Activated naive CD8-positive, alpha-beta T cell (primary cell): Measurements from ENCODE around the gene ZNF333.

Experiments
- H3K27ac Mint-ChIP-seq: one replicate; pipeline ENCODE4 v1.8.0; 2021; ENCODE audit warnings: mixed read lengths
- H3K27me3 Mint-ChIP-seq: one replicate; pipeline ENCODE4 v1.8.0; 2021; ENCODE audit warnings: mixed read lengths
- H3K36me3 Mint-ChIP-seq: one replicate; pipeline ENCODE4 v1.8.0; 2021; ENCODE audit warnings: mixed read lengths
- H3K4me1 Mint-ChIP-seq: one replicate; pipeline ENCODE4 v1.8.0; 2021; ENCODE audit warnings: low read depth, mixed read lengths
- H3K4me3 Mint-ChIP-seq: one replicate; pipeline ENCODE4 v1.8.0; 2021; ENCODE audit warnings: mild to moderate bottlenecking, mixed read lengths
- H3K9me3 Mint-ChIP-seq: one replicate; pipeline ENCODE4 v1.8.0; 2021; ENCODE audit warnings: low read depth, mixed read lengths

The ZNF333 gene

DNA sequence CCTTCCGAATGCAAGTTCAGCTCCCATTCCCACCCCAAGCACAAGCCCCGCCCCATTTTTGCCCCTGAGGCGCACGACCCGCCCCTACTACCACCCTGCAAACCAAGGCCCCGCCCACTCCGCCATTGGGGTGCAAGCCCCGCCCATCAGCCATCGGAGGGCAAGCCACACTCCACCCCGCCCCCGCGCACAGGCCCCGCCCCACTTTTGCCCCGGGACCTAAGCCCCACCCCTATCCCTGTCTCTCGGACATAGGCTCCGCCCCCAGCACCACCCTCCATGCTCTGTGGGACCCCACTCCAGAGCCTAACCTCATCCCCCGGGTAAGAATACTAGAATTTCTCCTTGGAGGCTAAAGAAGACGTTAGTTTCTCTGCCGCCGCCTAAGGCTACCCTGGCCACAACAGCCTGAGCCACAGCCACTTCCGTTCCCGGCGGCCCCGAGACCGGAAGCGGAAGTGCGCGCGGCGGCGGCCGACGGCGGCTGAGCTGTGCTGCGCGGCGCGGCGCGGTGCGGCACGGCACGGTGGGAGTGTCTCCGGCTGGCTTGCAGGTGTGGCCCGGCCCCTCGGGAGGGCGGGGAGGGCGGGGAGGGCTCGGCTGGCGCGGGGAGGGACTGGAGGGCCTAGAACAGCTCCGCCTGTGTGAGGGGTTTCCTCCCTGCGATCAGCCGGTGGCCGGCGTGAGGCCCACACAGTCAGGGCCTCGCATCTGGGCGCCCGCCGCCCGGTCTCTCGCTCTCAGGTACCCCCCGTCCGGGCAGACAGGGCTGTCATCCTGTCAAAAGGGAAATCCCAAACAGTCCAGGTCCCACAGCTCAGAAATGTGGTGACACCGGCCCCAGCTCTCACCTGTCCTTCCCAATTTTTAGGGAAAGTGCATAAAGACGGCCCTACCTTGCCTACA lies at the start of gene ZNF333:
Gene ZNF333 (plus strand): TSS at position 451 of the 906 bp plus-strand sequence. CDS start 3,444 bp downstream, outside the sequence.
- H3K4me1 Mint-ChIP-seq, result peaks cover 19% of the 10 kb centered on the region
- peak within 1 kb of the TSS; percentile 98 for H3K27ac Mint-ChIP-seq
- H3K27me3 Mint-ChIP-seq, result no peaks in the 10 kb centered on the region
- H3K4me3 Mint-ChIP-seq, result peak within 1 kb of the TSS; percentile 94
- H3K9me3 Mint-ChIP-seq, result no peaks in the 10 kb centered on the region
- H3K36me3 Mint-ChIP-seq, result peaks cover 3% of the 10 kb centered on the region

DNA sequence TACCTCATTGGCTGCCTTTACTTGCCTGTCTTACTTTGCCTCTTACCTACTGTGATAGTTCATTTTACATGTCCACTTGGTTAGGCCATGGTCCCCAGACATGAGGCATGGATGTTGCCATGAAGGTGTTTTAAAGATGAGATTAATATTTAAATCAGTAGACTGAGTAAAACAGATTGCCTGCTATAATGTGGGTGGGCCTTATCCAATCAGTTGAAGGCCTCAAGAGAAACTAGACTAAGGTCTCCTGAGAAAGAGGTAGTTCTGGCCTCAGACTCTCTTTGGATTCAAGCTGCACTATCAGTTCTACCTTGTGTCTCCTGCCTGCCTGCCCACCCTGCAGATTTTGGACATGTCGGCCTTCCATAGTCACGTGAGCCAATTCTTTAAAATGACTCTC lies 41.3 kb upstream of the ZNF333 start:
- H3K27me3 Mint-ChIP-seq, result peaks cover 19% of the 10 kb centered on the region
- H3K4me1 Mint-ChIP-seq, result no peaks in the 10 kb centered on the region
- no peaks in the 10 kb centered on the region for H3K9me3 Mint-ChIP-seq
- H3K36me3 Mint-ChIP-seq, result no peaks in the 10 kb centered on the region
- H3K4me3 Mint-ChIP-seq, result no peak overlapping the region
- H3K27ac Mint-ChIP-seq, result no peak overlapping the region

GRCh38 chr19:14649020-14649419 lies 40.8 kb upstream of the ZNF333 start:
- Mint-ChIP-seq H3K36me3 (no peaks in the 10 kb centered on the region), H3K4me1 (no peaks in the 10 kb centered on the region), H3K27me3 (peaks cover 18% of the 10 kb centered on the region), H3K4me3 (no peak overlapping the region), H3K27ac (no peak overlapping the region), H3K9me3 (no peaks in the 10 kb centered on the region)

DNA sequence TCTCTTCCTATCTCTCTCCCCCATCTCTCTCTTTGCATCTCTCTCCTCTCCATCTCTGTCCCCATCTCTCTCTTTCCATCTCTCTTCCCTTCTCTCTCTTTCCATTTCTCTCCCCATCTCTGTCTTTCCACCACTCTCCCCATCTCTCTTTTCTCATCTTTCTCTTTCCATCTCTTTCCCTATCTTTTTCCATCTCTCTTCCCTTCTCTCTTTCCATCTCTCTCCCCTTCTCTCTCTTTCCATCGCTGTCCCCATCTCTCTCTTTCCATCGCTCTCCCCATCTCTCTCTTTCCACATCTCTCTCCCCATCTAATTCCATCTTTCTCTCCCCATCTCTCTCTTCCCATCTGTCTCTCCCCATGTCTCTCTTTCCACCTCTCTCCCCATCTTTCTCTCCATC lies 39.7 kb upstream of the ZNF333 start:
- Mint-ChIP-seq H3K27ac (no peak overlapping the region), H3K4me3 (no peak overlapping the region), H3K27me3 (peaks cover 20% of the 10 kb centered on the region), H3K9me3 (no peaks in the 10 kb centered on the region), H3K36me3 (no peaks in the 10 kb centered on the region), H3K4me1 (no peaks in the 10 kb centered on the region)

DNA sequence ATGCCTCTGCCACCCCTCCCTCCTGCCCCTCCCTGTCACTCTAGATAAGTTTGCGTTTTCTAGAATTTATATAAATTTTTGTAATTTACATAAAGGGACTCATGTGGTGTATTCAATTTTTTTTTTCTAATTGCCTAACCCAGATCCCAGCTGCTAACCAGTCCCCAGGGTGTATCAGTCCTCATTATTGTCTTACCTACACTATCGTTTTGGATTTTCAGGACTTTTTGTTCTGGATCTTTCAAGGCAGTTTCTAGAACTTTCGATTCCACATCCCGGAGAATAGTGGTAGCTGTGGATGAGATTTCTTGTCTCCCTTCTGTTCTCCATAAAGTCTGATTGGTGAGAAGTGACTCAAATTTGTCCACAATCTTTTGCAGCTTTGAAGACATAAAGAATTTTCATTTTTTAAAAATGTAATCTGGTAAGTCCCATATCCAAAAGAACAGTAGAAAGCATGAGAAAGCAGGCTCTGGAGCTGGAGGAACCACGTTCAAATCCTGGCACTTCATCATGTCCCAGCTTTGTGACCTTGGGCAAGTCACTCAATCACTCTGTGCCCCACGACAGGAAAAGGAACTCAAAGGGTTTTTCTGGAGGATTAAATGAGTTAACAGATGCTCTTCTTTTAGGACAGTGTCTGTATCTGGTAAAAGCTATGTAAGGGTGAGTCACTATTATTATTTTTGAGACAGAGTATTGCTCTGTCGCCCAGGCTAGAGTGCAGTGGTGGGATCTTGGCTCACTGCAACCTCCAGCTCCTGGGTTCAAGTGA lies 34.9 kb upstream of the ZNF333 start:
- H3K9me3 Mint-ChIP-seq, result no peaks in the 10 kb centered on the region
- no peaks in the 10 kb centered on the region for H3K36me3 Mint-ChIP-seq
- H3K27ac Mint-ChIP-seq, result no peak overlapping the region
- no peaks in the 10 kb centered on the region for H3K4me1 Mint-ChIP-seq
- H3K27me3 Mint-ChIP-seq, result peaks cover 15% of the 10 kb centered on the region
- H3K4me3 Mint-ChIP-seq, result no peak overlapping the region

DNA sequence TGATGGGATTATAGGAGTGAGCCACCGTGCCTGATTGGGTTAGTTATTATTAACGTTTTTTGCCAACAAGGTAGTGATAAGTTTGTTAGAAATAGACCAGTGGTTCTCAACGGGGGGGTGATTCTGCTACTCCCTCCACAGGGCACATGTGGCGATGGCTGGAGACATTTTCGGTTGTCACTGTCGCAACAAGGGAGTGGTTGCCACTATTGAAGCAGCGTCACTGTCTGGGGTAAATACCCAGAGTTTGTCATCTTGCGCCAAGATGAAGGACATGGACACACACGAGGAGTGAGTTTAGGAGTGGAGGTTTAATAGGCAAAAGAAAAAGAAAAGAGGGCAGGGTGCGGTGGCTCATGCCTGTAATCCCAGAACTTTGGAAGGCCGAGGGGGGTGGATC lies 34.1 kb upstream of the ZNF333 start:
- no peak overlapping the region for H3K4me3 Mint-ChIP-seq
- no peak overlapping the region for H3K27ac Mint-ChIP-seq

DNA sequence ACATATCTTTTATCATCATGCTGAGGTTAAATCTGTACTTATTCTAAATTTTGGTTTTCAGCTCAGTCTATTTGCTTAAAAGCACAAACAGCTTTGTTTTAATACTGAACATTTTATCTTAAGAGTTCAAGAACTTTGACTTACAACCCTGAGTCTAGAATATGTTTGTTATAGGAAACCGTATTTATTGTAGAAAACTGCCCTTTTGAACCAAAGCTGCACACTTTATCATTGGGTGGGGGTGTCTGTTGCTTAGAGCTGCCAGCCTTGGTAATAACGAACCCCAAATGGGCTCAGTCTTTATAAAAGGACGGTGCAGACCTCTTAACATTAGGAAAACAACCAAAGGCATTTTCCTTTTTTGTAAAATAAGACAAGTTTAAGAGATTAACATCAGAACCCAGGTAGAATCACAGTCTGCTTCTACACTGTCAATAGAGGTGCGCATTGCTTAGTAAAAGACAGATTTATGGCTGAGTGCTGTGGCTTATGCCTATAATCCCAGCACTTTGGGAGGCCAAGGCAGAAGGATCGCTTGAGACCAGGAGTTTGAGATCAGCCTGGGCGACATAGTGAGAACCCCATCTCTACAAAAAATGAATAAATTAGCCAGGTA lies 29.9 kb upstream of the ZNF333 start:
- Mint-ChIP-seq H3K27ac (no peak overlapping the region), H3K4me1 (no peaks in the 10 kb centered on the region), H3K9me3 (no peaks in the 10 kb centered on the region), H3K36me3 (no peaks in the 10 kb centered on the region), H3K4me3 (no peak overlapping the region), H3K27me3 (peaks cover 16% of the 10 kb centered on the region)

More for the DNA sequence above, 34.1 kb upstream of the ZNF333 start:
- Mint-ChIP-seq H3K9me3 (no peaks in the 10 kb centered on the region), H3K4me1 (no peaks in the 10 kb centered on the region), H3K36me3 (no peaks in the 10 kb centered on the region), H3K27me3 (peaks cover 14% of the 10 kb centered on the region)

DNA sequence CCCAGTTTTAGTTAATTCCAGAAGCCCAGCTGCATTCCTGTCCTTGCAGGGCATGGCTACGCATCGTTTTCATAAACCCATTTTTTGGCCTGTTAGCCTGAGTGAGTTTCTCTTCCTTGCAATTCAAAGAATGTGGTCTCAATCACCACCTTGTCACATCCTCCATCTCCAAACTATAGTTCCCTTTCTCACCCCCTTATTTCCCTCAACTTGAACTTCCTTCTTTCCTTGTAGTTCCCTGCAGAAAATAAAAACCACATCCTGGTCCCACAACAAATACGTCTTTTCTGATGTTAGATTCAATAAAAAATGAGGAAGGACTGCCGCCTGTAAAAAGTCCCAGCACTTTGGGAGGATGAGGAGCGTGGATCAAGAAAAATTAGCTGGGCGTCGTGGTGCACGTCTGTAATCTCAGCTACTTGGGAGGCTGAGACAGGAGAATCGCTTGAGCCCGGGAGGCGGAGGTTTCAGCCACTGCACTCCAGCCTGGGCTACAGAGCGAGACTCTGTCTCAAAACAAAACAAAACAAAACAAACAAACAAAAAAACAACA lies 28.4 kb upstream of the ZNF333 start:
- Mint-ChIP-seq H3K36me3 (no peaks in the 10 kb centered on the region), H3K9me3 (no peaks in the 10 kb centered on the region), H3K27me3 (peaks cover 11% of the 10 kb centered on the region), H3K4me3 (no peak overlapping the region), H3K27ac (no peak overlapping the region), H3K4me1 (no peaks in the 10 kb centered on the region)

DNA sequence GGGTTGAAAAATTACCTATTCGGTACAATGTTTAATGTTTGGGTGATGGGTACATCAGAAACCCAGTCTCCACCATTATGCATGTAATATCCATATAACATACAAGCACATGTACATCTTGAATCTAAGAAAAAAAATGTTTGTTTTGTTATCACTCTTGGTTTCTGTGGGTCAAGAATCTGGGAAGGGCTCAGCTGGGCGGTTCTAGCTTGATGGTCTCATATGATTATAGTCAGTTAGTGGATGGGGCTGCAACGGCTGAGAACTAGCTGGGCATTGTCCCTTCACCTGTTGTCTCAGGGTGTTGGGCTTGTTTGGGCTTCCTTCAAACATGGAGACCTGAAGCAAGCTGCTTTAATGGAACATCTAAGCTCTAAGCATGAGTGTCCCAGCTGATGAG lies 19.9 kb upstream of the ZNF333 start:
- Mint-ChIP-seq H3K9me3 (peaks cover 3% of the 10 kb centered on the region), H3K4me1 (peaks cover 4% of the 10 kb centered on the region), H3K27me3 (peaks cover 19% of the 10 kb centered on the region), H3K4me3 (no peak overlapping the region), H3K27ac (no peak overlapping the region), H3K36me3 (peaks cover 3% of the 10 kb centered on the region)

DNA sequence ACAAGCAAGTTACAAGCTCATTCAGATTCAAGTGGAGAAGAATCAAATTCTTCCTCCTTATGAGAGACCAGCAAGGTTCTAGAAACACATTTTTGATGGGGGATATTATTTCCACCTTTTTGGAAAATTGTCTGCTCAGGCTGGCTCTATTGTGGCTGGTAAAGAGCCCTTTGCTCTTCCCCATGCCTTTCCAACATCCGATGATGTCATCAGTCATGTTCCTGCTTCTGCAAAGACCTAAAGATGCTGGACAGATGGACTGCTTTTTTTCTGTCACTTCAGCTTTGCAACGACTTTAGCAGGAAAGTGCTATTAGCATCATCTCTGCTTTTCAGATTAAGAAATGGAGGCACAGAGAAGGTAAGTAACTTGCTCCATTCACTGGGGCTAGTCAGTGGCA lies 19.4 kb upstream of the ZNF333 start:
- no peak overlapping the region for H3K4me3 Mint-ChIP-seq
- H3K27ac Mint-ChIP-seq, result no peak overlapping the region
- H3K27me3 Mint-ChIP-seq, result peaks cover 19% of the 10 kb centered on the region
- peaks cover 4% of the 10 kb centered on the region for H3K4me1 Mint-ChIP-seq
- peaks cover 3% of the 10 kb centered on the region for H3K36me3 Mint-ChIP-seq
- H3K9me3 Mint-ChIP-seq, result peaks cover 3% of the 10 kb centered on the region

- Mint-ChIP-seq H3K36me3 (peaks cover 3% of the 10 kb centered on the region), H3K4me1 (peaks cover 4% of the 10 kb centered on the region), H3K27me3 (peaks cover 17% of the 10 kb centered on the region), H3K27ac (no peak overlapping the region), H3K9me3 (peaks cover 3% of the 10 kb centered on the region), H3K4me3 (no peak overlapping the region)
Measured at GRCh38 chr19:14672188-14672872, 17.5 kb upstream of the ZNF333 start.

GRCh38 chr19:14673088-14673487 lies 16.8 kb upstream of the ZNF333 start:
- Mint-ChIP-seq H3K27ac (no peak overlapping the region), H3K27me3 (peaks cover 17% of the 10 kb centered on the region), H3K9me3 (peaks cover 3% of the 10 kb centered on the region), H3K36me3 (peaks cover 3% of the 10 kb centered on the region), H3K4me3 (no peak overlapping the region), H3K4me1 (peaks cover 3% of the 10 kb centered on the region)

- H3K4me1 Mint-ChIP-seq, result no peaks in the 10 kb centered on the region
- no peak within 1 kb of the TSS for H3K4me3 Mint-ChIP-seq
- peaks cover 3% of the 10 kb centered on the region for H3K36me3 Mint-ChIP-seq
- H3K27me3 Mint-ChIP-seq, result peaks cover 16% of the 10 kb centered on the region
- H3K9me3 Mint-ChIP-seq, result peaks cover 3% of the 10 kb centered on the region
- H3K27ac Mint-ChIP-seq, result no peak within 1 kb of the TSS
Measured at GRCh38 chr19:14674764-14675163, 15.1 kb upstream of the ZNF333 start, which contains the start of gene ADGRE3. Gene ADGRE3 (minus strand): TSS chr19:14674844. CDS start chr19:14674770, 74 bp downstream.

GRCh38 chr19:14676762-14677161 lies 13.1 kb upstream of the ZNF333 start:
- no peaks in the 10 kb centered on the region for H3K36me3 Mint-ChIP-seq
- no peak overlapping the region for H3K27ac Mint-ChIP-seq
- no peak overlapping the region for H3K4me3 Mint-ChIP-seq
- no peaks in the 10 kb centered on the region for H3K4me1 Mint-ChIP-seq
- peaks cover 10% of the 10 kb centered on the region for H3K27me3 Mint-ChIP-seq
- H3K9me3 Mint-ChIP-seq, result no peaks in the 10 kb centered on the region
